ENCODE measurements around the gene RAF1. TPM values are rescaled to one million over a fixed set of nuclear protein-coding genes. Genes with fewer than 3 reads are reported as not detected.
A peak's percentile ranks its signal among the peaks of the same experiment; 100 is the strongest.

Gene RAF1
- total RNA-seq, 1 donor from 2014 or later = 96.8 TPM

- Mint-ChIP-seq H3K36me3 (ENCODE audit: low read depth, unreplicated experiment) (no peaks in the 10 kb centered on the region), H3K27ac (ENCODE audit: unreplicated experiment) (no peak overlapping the region), H3K4me3 (ENCODE audit: unreplicated experiment) (no peak overlapping the region), H3K4me1 (ENCODE audit: unreplicated experiment) (peaks cover 36% of the 10 kb centered on the region), H3K27me3 (ENCODE audit: unreplicated experiment) (peaks cover 6% of the 10 kb centered on the region), H3K9me3 (ENCODE audit: unreplicated experiment) (no peaks in the 10 kb centered on the region)
- no peak for DNase-seq (ENCODE audit: low spot score)
- TF ChIP-seq CTCF (IDR thresholded peaks at IDR 0.05; ENCODE audit: unreplicated experiment) = no peak
These were observed 4.5 kb downstream of the RAF1 start for GRCh38 chr3:12659316-12660015.

DNA sequence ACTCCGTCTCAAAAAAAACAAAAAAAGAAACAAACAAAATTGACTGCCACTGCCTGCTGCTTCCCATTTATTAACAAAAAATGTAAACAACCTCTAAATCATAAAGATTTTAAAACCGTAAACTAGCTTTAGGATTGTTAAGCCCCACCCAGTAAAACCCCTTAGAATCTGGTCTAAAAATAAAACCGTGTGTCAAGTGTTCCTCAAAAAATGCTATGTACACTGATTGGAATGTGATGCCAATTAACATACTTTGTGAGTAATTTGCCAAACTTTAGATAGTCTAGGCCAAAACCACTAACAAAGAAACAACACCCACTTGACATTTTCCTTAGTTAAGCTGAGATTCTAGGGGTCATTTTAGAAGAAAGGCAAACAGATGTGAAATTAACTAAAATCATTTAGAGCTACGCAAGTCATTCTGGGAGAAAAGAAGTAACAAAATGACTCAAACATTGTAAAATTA is 5.3 kb downstream of the RAF1 start:
- no peaks in the 10 kb centered on the region for H3K36me3 Mint-ChIP-seq (ENCODE audit: low read depth, unreplicated experiment)

GRCh38 chr3:12656850-12657249 is 7.1 kb downstream of the RAF1 start:
- TF ChIP-seq CTCF (IDR thresholded peaks at IDR 0.05; ENCODE audit: unreplicated experiment) = no peak

More for the DNA sequence above, 5.3 kb downstream of the RAF1 start:
- Mint-ChIP-seq H3K27ac (ENCODE audit: unreplicated experiment) (peak overlapping the region; percentile 40), H3K4me1 (ENCODE audit: unreplicated experiment) (peaks cover 30% of the 10 kb centered on the region), H3K4me3 (ENCODE audit: unreplicated experiment) (no peak overlapping the region), H3K27me3 (ENCODE audit: unreplicated experiment) (peaks cover 6% of the 10 kb centered on the region), H3K9me3 (ENCODE audit: unreplicated experiment) (no peaks in the 10 kb centered on the region)
- no peak for DNase-seq (ENCODE audit: low spot score)
- no peak for TF ChIP-seq CTCF (IDR thresholded peaks at IDR 0.05; ENCODE audit: unreplicated experiment)

GRCh38 chr3:12656193-12656592 is 7.7 kb downstream of the RAF1 start:
- peak overlapping the region; percentile 24 for H3K27ac Mint-ChIP-seq (ENCODE audit: unreplicated experiment)

More at GRCh38 chr3:12656850-12657249, 7.1 kb downstream of the RAF1 start:
- H3K36me3 Mint-ChIP-seq (ENCODE audit: low read depth, unreplicated experiment) = no peaks in the 10 kb centered on the region
- H3K27me3 Mint-ChIP-seq (ENCODE audit: unreplicated experiment) = peaks cover 3% of the 10 kb centered on the region
- H3K4me1 Mint-ChIP-seq (ENCODE audit: unreplicated experiment) = peaks cover 19% of the 10 kb centered on the region
- H3K4me3 Mint-ChIP-seq (ENCODE audit: unreplicated experiment) = no peak overlapping the region
- H3K27ac Mint-ChIP-seq (ENCODE audit: unreplicated experiment) = peak overlapping the region; percentile 48
- H3K9me3 Mint-ChIP-seq (ENCODE audit: unreplicated experiment) = no peaks in the 10 kb centered on the region
- no peak for DNase-seq (ENCODE audit: low spot score)

More at GRCh38 chr3:12656193-12656592, 7.7 kb downstream of the RAF1 start:
- DNase-seq (ENCODE audit: low spot score) = no peak
- TF ChIP-seq CTCF (IDR thresholded peaks at IDR 0.05; ENCODE audit: unreplicated experiment) = no peak
- no peak overlapping the region for H3K4me3 Mint-ChIP-seq (ENCODE audit: unreplicated experiment)
- peaks cover 19% of the 10 kb centered on the region for H3K4me1 Mint-ChIP-seq (ENCODE audit: unreplicated experiment)
- H3K36me3 Mint-ChIP-seq (ENCODE audit: low read depth, unreplicated experiment) = no peaks in the 10 kb centered on the region
- H3K27me3 Mint-ChIP-seq (ENCODE audit: unreplicated experiment) = peaks cover 3% of the 10 kb centered on the region
- no peaks in the 10 kb centered on the region for H3K9me3 Mint-ChIP-seq (ENCODE audit: unreplicated experiment)

All from endothelial cell (in vitro differentiated cells).